HG03095 (cell line): Measurements from ENCODE around the gene MYMK.
"Not testable (repeated sequence)": the region's sequence is repeated elsewhere in the genome, so short reads cannot be mapped to it uniquely, and the experiment has no call there.

Source experiments
- ATAC-seq: cut with Tn5 transposase; IDR thresholded peaks from one replicate; pipeline ENCODE4 v1.9.1; 2021; ENCODE audit warnings: moderate library complexity; ENCODE audit not compliant: unreplicated experiment

MYMK gene, protein sequence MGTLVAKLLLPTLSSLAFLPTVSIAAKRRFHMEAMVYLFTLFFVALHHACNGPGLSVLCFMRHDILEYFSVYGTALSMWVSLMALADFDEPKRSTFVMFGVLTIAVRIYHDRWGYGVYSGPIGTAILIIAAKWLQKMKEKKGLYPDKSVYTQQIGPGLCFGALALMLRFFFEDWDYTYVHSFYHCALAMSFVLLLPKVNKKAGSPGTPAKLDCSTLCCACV

DNA sequence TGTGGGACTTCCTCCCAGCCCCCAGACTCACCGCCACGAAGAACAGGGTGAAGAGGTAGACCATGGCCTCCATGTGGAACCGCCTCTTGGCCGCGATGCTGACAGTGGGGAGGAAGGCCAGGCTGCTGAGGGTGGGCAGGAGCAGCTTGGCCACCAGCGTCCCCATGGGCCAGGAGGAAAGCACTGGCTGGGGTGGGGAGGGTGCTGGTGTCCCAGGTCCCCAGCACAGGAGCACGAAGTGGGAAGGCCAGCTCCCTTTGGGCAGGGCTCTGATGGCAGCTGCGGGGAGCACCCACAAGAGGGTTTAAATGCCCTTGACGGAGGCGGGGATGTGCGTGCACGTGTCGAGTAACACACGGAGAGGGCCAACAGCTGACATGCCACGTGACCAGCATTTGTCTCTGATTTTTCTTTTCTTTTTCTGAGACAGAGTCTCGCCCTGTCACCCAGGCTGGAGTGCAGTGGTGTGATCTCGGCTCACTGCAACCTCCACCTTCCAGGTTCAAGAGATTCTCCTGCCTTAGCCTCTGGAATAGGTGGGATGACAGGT lies at the start of gene MYMK:
TSS of gene MYMK (minus strand) at position 281 of the 550 bp plus-strand sequence. CDS start at position 166, 115 bp downstream.
- ATAC-seq: no peak

DNA sequence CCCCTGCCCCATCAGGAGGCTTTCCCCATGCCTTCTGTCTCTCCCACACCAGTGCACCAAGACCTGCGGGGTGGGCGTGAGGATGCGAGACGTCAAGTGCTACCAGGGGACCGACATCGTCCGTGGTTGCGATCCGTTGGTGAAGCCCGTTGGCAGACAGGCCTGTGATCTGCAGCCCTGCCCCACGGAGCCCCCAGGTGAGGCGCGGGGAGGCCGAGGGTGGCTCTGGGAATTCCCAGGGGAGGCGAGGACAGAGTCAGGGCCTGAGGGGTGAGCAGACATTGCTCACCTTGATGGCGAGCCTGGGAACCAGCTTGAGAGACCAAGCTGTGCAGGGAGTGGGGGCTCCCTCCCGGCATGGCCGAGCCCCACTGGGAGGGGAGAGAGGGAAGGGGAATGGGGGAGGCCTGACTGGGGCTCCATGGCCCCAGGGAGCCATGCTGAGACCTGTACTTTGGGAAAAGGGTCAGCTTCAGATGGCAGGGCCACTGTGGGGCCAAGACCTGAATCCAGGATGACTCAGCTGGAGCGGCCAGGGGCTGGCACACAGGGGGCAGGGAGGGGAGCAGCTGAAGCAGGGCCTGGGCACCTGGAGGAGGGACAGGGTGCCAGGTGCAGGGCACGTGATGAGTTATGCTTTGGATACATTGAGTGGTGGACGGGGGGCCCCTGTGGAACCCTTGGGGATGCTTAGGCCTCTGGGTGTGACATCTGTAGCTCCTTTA lies 49.2 kb upstream of the MYMK start:
- ATAC-seq: no peak

DNA sequence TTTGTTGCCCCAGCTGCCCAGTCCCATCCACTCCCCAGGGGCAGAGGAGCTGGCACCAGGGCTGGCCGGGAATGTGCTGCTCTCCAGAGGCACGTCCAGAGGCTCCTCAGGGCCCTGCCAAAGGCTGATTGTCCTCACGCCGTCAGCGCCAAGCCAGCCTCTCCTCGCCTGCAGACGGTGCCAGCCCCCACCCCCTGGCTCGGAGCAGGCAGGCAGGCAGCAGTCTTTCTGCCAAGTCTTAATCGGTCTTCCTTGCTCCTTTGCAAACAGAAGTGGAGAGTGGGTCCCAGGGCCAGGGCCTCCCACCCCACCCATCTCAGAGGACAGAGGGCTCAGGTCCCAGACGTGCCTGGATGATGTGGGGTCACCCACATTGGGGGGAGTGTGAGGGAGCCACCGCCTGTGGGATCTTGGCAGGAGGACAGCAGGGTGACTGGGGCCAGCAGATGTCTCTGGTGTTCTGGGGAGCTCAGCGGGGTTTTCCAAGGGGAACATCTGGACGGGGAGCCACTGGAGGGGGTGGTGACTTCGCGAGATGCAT lies 48.1 kb upstream of the MYMK start:
- no peak for ATAC-seq

DNA sequence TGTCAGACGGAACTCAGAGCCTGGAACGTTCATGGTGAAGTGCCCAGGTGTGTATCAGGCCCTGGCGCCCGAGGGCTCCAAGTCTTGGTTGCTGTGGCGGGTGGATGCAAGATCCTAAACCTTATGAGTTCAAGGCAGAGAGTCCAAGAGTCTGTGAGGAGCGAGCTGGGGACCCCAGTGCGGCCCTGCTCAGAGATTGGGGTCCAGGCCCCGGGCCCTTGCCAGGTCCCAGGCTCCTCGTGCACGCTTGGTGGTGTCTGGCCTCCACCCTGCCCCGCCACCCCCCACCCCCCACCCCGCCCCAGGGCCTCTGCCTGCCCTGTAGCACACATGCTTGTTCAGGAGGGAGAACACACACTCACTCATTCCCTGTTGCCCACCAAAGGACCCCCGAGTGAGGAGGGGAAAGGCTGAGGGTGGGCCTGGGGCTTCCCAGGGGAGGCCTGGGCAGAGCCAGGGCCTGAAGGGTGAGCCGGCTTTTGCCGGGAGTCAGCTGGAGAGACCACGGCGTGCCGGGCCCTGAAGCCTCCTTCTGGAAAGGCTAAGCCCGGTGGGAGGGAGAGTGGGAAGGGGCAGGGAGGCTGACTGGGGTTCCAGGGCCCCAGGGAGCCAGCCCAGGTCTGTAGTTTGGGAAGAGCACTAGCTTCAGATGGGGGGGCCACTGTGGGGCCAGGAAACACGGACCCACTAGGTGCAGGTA lies 47.3 kb upstream of the MYMK start:
- no peak for ATAC-seq

DNA sequence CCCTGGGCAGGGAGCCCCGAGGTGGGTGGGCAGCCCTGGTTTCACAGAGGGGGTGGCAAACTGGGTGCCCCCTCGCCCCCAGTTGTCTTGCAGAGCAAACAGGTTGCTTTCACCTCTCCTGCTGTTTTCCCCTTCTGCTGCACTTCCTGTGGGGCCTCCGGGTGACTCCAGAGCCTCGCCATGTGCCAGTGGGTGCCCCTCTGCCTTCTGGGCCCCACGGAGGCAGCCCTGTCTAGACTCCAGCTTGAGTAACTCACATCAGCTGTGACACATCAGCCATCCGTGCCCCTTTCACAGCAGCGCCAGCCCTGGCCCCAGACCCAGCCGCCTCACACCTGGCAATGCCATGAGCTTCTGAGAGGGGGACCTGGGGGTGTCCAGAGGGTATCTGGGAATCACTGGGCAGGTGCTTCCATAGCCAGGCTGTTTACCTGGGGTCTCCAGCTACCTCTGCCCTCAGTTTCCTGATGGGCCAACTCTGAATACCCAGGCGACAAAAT lies 46.7 kb upstream of the MYMK start:
- ATAC-seq: no peak

DNA sequence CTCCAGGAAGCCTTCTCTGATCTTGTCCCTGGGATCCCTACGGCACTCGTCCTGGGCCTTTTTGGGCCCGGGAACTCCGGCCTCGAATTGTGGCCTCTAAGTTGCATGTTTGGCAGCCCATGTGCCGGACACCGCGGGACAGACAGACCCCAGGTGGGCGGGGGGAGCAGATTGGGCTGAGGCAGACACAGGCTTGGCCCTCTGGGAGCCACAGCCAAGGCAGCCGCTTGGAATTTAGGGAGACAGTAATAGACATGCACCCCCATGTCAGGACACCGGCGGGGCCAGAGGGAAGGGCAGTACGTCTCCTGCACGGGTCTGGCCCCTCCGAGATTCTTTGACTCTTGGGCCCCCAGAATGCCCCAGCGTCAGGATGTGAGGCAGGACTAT lies 45.9 kb upstream of the MYMK start:
- no peak for ATAC-seq

DNA sequence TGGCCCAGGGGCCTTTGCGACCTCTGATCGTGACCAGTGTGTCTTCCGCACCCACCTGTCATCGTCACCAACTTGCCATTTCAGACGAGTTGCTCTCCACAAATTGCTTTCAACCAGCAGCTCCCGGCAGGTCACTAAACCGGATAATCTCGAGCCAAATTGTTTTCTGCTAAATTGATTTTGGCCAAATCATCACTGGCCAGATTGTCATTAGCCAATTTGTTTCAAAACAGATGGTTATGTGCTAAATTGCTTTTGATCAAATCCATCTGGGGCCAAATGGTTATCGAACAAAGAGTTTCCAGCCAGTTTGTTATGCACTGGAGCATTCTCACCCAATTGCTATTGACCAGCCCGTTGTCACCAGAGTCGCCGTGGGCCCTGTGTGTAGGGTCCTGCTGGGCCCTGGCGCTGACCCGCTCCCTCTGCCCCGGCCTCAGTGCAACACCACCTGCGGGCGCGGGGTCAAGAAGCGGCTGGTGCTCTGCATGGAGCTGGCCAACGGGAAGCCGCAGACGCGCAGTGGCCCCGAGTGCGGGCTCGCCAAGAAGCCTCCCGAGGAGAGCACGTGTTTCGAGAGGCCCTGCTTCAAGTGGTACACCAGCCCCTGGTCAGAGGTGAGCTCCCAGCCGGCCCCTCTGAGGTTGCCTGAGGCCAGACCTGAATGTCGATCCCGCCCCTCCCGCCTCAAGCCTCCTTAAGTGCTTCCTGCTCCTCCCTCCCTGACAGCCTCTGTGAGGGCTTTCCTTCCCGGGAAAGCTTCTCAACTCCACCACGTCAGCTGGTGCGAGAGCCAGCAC lies 45.3 kb upstream of the MYMK start:
- no peak for ATAC-seq

DNA sequence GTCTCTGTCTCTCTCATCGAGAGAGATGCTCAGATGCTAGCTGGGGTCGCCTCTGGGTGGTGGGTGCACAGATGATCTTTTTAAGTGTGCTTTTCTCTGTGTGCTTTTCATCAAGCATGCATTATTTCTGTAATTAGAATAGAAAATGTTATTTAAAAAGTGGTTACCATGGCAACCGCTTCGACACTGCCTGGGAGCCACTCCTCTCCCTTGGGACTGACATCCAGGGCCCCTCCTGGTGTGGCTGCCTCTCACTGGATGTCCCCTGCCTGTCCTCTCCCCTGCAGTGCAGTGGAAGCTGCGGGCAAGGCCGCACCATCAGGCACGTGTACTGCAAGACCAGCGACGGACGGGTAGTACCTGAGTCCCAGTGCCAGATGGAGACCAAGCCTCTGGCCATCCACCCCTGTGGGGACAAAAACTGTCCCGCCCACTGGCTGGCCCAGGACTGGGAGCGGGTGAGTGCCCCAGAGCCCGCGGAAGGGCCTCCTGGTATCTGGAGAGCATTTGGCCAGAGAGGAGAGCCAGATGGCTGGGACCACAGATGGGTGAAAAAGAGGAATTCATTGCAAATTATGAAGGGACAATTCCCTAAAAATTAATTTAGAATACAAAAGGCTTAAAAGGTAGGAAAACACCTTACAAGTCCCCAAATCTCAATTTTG lies 44.5 kb upstream of the MYMK start:
- no peak for ATAC-seq

DNA sequence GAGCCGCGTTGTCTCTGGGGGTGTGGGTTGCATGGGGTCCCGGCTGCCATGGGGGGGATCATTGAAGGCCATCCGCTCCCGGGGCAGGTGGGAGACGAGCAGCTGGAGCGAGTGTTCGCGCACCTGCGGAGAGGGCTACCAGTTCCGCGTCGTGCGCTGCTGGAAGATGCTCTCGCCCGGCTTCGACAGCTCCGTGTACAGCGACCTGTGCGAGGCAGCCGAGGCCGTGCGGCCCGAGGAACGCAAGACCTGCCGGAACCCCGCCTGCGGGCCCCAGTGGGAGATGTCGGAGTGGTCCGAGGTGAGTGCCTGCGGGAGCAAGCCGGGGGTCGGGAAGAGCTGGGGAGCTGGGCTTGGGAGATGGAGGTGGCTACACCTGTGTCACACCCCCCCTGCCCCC lies 43.4 kb upstream of the MYMK start:
- ATAC-seq: no peak

DNA sequence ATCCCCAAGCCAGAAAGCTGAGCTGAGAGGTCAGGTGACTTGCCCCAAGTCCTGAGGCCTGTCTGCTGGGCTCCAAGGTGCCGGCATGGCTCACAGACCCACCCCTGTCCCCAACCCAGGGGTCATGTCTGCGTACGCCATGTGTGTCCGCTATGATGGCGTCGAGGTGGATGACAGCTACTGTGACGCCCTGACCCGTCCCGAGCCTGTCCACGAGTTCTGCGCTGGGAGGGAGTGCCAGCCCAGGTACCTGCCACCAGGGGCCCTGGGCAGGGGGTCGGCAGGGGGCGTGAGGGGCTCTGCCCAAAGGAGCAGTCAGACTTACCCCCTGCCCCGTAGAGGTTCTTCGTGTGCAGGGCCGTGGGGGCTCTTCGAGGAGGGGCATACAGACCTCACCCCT lies 42.1 kb upstream of the MYMK start:
- ATAC-seq: no peak

DNA sequence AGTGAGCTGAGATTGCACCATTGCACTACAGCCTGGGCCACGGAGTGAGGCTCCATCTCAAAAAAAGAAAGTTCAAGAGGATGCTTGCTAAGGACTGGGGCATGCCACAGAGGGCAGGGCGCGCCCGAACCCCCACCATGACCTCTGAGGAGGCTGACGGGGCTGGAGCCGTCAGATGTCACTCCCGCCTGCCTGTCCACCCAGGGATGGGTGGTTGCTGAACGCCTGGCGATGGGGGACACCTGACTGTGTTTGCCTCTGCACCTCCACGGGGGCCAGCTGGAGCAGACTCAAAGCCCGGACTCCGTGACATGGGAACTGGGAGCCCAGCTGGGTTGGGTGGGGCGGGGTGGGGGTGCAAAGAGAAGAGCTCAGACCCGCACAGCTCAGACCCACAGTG lies 41.6 kb upstream of the MYMK start:
- no peak for ATAC-seq

DNA sequence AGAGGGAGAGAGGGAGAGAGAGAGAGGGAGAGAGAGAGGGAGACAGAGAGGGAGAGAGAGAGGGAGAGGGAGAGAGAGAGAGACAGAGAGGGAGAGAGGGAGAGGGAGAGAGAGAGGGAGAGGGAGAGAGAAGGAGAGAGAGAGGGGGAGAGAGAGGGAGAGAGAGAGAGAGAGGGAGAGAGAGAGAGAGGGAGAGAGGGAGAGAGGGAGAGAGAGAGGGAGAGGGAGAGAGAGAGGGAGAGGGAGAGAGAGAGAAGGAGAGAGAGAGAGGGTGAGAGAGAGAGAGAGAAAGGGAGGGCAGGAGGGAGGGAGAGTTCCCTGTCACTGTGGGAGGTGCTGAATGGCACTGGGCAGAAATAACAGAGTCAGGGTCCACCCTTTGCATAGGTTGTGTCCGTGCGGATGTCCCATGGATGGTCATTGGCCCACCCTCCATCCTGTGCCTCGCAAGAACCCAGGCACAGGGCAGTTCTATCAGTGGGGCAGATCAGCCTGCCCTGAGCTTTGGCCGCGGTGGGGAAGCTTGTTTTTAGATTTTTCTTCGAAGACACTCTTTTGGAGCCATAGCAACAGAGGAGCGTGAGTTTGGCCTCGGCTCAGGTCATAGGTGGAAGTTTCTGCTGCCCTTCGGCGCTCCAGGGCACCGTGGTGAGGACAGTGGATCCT lies 39.8 kb upstream of the MYMK start:
- no peak for ATAC-seq

DNA sequence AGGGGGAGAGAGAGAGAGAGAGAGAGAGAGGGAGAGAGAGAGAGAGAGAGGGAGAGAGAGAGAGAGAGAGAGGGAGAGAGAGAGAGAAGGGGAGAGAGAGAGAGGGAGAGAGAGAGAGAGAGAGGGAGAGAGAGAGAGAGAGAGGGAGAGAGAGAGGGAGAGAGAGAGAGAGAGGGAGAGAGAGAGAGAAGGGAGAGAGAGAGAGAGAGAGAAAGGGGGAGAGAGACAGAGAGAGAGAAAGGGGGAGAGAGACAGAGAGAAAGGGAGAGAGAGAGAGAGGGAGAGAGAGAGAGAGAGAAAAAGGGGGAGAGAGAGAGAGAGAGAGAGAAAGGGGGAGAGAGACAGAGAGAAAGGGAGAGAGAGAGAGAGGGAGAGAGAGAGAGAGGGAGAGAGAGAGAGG lies 39.1 kb upstream of the MYMK start:
- not testable (repeated sequence) for ATAC-seq

DNA sequence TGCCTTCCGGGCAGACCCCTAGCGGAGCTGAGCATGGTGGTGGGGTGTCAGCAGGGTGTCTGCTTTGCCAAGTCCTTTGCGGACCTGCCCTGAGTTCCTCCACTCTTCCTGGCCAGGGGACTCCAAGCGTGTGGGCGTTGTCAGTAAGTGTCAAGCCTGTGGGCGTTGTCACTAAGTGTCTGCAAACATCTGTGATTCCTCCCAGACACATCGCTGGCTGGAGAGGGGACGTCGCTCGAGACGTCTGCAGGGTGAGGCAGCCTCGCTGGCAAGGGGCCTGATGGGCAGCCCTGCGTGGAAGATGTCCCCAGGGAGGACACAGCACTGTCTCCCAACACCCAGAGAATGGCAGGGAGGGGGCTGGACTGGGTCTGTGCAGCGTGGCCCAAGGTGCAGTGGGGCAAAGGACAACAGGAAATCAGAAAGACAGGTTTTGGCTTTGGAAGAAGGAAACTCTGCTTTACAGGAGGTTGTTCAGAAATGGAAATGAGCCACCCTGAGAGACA lies 38.6 kb upstream of the MYMK start:
- ATAC-seq: no peak

DNA sequence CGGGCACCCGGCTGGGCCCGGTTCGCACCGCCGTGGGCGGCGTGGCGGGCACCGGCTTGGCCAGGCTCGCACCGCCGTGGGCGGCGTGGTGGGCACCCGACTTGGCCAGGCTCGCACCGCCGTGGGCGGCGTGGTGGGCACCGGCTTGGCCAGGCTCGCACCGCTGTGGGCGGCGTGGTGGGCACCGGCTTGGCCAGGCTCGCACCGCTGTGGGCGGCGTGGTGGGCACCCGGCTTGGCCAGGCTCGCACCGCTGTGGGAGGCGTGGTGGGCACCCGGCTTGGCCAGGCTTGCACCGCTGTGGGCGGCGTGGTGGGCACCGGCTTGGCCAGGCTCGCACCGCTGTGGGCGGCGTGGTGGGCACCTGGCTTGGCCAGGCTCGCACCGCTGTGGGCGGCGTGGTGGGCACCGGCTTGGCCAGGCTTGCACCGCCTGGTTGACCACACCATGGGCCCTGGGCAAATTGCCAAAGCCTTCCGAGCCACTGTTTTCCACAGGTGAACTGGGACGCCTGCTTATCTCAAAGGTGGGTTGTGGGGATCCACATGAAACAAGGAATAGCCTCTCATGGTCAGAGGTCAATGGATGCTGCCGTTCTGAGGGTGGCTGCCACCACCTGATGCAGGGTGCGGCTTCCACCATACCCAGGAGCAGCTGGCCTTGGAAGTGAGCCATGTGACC lies 38.0 kb upstream of the MYMK start:
- ATAC-seq: no peak

DNA sequence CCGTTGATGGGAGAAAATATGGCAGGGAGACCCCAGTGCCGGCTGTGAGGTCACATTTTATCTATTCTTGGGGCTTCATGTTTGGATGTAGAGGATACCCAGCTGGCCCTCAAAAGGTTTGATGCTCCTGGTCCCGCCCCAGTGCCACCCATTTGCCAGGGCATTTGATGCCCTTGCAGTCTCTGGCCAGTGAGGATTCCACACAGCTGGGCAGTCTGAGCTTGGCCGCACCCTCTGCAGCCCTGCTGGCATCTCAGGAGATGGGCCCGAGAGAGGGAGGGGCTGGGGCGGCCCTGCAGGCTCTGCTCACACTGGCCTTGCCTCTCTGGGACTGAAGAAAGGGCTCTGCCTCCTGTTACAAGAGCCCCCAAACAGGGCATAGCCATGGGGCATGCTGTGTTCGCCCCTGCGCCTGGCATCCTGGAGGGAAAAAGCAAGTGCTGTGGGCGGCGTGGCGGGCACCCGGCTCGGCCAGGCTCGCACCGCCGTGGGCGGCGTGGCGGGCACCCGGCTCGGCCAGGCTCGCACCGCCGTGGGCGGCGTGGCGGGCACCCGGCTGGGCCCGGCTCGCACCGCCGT lies 37.3 kb upstream of the MYMK start:
- ATAC-seq: no peak

DNA sequence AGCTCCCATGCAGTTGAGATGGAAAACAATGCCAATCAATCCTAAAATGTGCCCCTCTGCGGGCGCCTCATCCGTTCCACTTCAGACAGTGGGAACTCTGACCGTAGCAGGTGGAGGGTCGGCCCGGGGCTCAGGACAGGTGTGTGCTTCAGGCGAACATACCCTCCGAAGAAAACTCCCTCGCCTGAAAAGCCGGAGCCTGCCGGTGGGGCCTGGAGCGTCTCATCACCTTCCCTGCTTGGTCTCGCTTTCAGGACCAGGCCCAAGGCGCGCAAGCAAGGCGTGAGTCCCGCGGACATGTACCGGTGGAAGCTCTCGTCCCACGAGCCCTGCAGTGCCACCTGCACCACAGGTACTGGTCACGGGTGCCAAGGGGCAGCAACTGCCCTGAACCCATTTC lies 36.2 kb upstream of the MYMK start:
- no peak for ATAC-seq

DNA sequence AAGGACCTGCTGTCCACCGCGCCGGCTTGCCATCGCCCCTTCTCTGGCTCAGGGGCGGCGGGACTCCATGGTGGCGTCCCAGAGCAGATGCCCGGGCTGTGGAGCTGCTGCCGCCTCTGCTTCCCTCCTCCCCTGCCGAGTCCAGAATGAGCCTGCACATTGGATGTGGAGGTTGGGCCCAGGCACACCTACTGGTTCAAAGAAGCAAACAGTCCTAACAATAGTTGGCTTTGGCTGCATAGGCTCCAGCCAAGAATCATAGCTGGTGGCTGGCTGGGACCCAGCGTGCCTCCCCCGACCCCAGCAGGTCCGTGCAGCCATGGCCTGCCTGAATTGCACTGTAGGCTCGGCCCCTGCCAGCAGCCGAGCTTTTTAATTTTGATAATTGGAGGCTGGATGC lies 35.6 kb upstream of the MYMK start:
- ATAC-seq: no peak
